Endothelial cell (in vitro differentiated cells): ENCODE data around the gene KIN. TPM values are rescaled to one million over a fixed set of nuclear protein-coding genes. Genes with fewer than 3 reads are reported as not detected.

Experiments
- DNase-seq: peaks from one replicate; pipeline ENCODE4 v3.0.0; 2021; ENCODE audit warnings: low spot score
- H3K27ac Mint-ChIP-seq: one replicate; pipeline ENCODE4 v1.8.0; 2021; ENCODE audit warnings: mixed read lengths, inconsistent platforms; ENCODE audit not compliant: unreplicated experiment
- H3K27me3 Mint-ChIP-seq: one replicate; pipeline ENCODE4 v1.8.0; 2021; ENCODE audit warnings: mild to moderate bottlenecking, moderate library complexity, mixed read lengths, inconsistent platforms; ENCODE audit not compliant: unreplicated experiment
- H3K36me3 Mint-ChIP-seq: one replicate; pipeline ENCODE4 v1.8.0; 2021; ENCODE audit warnings: mild to moderate bottlenecking, low read depth, mixed read lengths, inconsistent platforms; ENCODE audit not compliant: unreplicated experiment
- H3K4me1 Mint-ChIP-seq: one replicate; pipeline ENCODE4 v1.8.0; 2021; ENCODE audit warnings: mild to moderate bottlenecking, mixed read lengths, inconsistent platforms; ENCODE audit not compliant: unreplicated experiment
- H3K4me3 Mint-ChIP-seq: one replicate; pipeline ENCODE4 v1.8.0; 2021; ENCODE audit warnings: mild to moderate bottlenecking, mixed read lengths, inconsistent platforms; ENCODE audit not compliant: unreplicated experiment
- H3K9me3 Mint-ChIP-seq: one replicate; pipeline ENCODE4 v1.8.0; 2021; ENCODE audit warnings: mixed read lengths, inconsistent platforms; ENCODE audit not compliant: unreplicated experiment
- total RNA-seq: library from RNA; stranded (reverse); fragmentation: NEBNext Ultra II Directional; extraction: Animal tissue kit (Norgen Biotek cat#: 25700); gene quantifications from one replicate; pipeline ENCODE4 v1.2.1, GENCODE V29; 2021; ENCODE audit not compliant: unreplicated experiment
- TF ChIP-seq, protein P1 (sequence below): fragments of 200-600 bp; sonication (generic); IDR thresholded peaks from one replicate; pipeline ENCODE4 v1.5.0; 2021; ENCODE audit warnings: antibody characterized with exemption; ENCODE audit not compliant: unreplicated experiment

Gene KIN
- total RNA-seq, 1 donor from 2014 or later, result 13.2 TPM

DNA sequence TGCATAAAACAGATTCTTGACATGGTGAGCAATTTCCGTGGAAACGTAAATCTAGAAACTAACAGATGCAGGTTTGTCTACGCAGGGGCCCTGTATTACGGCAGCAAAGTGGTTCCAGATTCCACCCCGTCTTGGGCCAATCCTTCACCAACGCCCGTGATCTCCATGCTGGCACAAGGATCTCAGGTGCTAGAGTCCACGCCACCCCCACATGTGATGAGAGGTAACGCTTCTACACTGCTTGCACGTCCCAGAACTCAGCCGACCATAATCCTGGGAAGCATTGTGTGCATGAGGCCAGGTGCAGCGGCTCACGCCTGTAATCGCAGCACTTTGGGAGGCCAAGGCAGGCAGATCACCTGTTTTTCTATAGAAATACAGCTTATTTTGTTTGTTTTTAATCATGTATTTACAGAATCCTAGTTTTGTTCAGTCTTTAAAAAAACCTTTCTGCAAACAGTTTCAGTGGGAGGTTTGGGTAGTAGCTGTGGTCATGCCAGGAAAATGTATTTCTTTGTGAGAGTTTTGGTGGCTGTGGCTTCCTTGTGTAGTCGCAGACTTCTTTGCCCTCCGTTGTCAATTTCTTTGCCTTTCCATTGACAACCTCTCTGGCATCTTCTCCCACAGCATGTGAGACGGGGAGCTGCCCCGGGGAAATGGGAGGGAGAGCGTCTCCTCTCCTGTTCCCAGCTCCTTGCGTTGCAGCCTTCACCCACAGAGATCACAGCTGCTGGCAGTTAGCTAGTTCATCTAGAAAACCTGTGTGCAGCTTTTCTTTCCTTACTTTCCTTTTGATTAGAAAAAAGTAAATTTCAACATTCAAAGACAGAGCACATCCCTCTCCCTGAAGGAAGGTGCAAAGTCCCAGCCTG, 49.0 kb downstream of the KIN start:
- Mint-ChIP-seq H3K9me3 (no peaks in the 10 kb centered on the region), H3K27me3 (no peaks in the 10 kb centered on the region), H3K36me3 (no peaks in the 10 kb centered on the region), H3K27ac (no peak overlapping the region), H3K4me3 (no peak overlapping the region), H3K4me1 (no peaks in the 10 kb centered on the region)
- TF ChIP-seq, protein P1, sequence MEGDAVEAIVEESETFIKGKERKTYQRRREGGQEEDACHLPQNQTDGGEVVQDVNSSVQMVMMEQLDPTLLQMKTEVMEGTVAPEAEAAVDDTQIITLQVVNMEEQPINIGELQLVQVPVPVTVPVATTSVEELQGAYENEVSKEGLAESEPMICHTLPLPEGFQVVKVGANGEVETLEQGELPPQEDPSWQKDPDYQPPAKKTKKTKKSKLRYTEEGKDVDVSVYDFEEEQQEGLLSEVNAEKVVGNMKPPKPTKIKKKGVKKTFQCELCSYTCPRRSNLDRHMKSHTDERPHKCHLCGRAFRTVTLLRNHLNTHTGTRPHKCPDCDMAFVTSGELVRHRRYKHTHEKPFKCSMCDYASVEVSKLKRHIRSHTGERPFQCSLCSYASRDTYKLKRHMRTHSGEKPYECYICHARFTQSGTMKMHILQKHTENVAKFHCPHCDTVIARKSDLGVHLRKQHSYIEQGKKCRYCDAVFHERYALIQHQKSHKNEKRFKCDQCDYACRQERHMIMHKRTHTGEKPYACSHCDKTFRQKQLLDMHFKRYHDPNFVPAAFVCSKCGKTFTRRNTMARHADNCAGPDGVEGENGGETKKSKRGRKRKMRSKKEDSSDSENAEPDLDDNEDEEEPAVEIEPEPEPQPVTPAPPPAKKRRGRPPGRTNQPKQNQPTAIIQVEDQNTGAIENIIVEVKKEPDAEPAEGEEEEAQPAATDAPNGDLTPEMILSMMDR, result no peak
- DNase-seq, result no peak

DNA sequence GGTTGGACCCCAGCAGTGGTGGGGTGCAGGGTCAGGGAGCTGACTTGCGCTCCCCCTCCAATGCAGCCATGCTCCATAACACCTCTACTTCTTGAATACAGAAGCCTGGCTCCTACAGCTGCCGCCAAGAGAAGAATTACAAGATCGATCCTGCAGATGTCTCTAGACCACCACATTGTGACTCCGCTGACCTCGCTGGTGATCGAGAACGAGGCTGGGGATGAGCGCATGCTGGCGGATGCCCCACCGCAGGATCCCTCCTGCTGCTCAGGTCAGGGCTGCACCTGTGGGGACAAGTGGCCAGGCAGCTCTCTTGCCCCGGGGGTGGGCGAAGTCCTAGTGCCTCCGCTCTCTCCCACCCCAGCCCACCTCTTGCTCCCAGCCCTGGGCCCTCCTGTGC, 53.0 kb downstream of the KIN start:
- H3K27me3 Mint-ChIP-seq, result no peaks in the 10 kb centered on the region
- TF ChIP-seq, protein P1, result no peak
- no peaks in the 10 kb centered on the region for H3K9me3 Mint-ChIP-seq
- H3K4me1 Mint-ChIP-seq, result no peaks in the 10 kb centered on the region
- no peak overlapping the region for H3K4me3 Mint-ChIP-seq
- no peak overlapping the region for H3K27ac Mint-ChIP-seq
- no peak for DNase-seq
- no peaks in the 10 kb centered on the region for H3K36me3 Mint-ChIP-seq

DNA sequence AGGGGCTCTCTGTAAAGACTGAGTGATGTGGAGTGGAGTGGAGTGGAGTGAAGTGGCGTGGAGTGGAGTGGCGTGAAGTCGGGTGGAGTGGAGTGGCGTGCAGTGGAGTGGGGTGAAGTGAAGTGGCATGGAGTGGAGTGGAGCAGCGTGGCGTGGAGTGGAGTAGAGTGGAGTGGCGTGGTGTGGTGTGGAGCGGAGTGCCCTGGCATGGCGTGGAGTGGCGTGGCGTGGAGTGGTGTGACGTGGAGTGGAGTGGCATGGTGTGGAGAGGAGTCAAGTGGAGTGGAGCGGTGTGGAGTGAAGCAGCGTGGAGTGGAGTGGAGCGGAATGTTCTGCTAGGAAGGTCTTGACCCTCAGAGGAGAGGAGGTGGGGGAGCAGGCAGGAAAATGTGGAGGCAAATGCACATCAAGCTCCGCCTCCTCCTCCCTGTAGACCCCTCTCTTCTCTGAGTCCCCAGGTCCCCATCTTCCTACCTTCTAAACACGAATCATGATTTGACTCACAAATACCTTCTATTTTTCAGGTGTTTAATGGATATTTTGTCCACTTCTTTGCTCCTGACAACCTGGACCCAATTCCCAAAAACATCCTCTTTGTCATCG, 64.8 kb downstream of the KIN start:
- Mint-ChIP-seq H3K4me3 (no peak overlapping the region), H3K9me3 (no peaks in the 10 kb centered on the region), H3K27me3 (peaks cover 2% of the 10 kb centered on the region), H3K36me3 (peaks cover 4% of the 10 kb centered on the region), H3K27ac (no peak overlapping the region), H3K4me1 (peaks cover 11% of the 10 kb centered on the region)
- TF ChIP-seq, protein P1, result no peak
- no peak for DNase-seq

DNA sequence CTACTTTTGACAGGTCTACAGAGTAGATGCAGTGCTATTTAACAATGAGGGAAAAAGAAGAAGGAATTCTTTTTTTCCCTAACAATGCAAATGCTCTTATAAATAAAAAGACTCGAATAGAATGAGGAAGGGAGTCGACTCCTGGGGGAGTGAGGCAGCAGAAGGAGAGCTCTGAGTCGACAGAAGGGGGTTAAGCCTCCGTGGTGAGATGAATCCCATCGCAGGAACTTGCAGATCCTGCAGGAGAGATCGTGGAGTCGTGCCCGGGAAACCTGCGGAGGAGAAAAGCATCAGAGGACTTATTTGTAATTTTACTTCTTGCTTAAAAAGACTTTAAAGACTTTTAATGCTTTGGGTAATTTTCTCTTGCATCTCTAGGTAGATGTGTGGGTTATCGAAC, 67.3 kb downstream of the KIN start:
- no peaks in the 10 kb centered on the region for H3K9me3 Mint-ChIP-seq
- DNase-seq, result no peak
- no peak overlapping the region for H3K4me3 Mint-ChIP-seq
- TF ChIP-seq, protein P1, result no peak
- no peak overlapping the region for H3K27ac Mint-ChIP-seq
- H3K36me3 Mint-ChIP-seq, result peaks cover 4% of the 10 kb centered on the region
- H3K27me3 Mint-ChIP-seq, result peaks cover 2% of the 10 kb centered on the region
- H3K4me1 Mint-ChIP-seq, result peaks cover 11% of the 10 kb centered on the region

DNA sequence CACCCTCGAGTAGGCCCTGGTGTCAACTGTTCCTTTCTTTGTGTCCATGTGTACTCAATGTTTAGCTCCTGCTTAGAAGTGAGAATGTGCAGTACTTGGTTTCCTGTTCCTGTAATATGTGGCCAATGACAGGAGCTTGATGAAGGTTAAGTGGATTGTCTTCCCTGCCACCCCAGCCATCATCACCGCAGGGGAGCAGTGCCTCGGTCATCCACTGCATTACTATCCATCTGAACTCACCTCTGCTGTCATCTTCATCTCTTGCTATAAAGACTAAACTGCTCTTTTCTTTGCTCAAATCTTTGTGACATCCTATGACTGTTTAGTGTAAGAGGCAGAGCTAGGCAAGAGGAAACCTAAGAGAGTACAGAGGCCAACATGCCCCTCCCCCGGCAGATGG, 69.1 kb downstream of the KIN start:
- peaks cover 10% of the 10 kb centered on the region for H3K4me1 Mint-ChIP-seq
- peaks cover 4% of the 10 kb centered on the region for H3K27me3 Mint-ChIP-seq
- peaks cover 2% of the 10 kb centered on the region for H3K36me3 Mint-ChIP-seq
- H3K4me3 Mint-ChIP-seq, result no peak overlapping the region
- H3K9me3 Mint-ChIP-seq, result no peaks in the 10 kb centered on the region
- no peak overlapping the region for H3K27ac Mint-ChIP-seq
- TF ChIP-seq, protein P1, result no peak
- no peak for DNase-seq
